K562 (cell line): ENCODE measurements around the gene CBX1. TPM values are rescaled to one million over a fixed set of nuclear protein-coding genes. Genes with fewer than 3 reads are reported as not detected.

Source experiments
- GATAD2A ChIP-seq: fragments of 450-650 bp; IDR thresholded peaks from 2 replicates; pipeline ENCODE4 v1.6.1; 2017
- GTF2F1 ChIP-seq: IDR thresholded peaks from 2 replicates; pipeline ENCODE4 v1.6.1; 2011; ENCODE audit warnings: low read depth, low read length, improper control_type of control experiment
- HEY1 ChIP-seq: fragments of 250-450 bp; sonication (Bioruptor Pico); IDR thresholded peaks from 2 replicates; pipeline ENCODE4 v1.5.0; 2020; ENCODE audit warnings: mild to moderate bottlenecking, moderate library complexity, borderline replicate concordance
- HNRNPUL1 ChIP-seq: fragments of 200-400 bp; formaldehyde crosslinking; IDR thresholded peaks from 2 replicates; pipeline ENCODE4 v1.6.1; 2017; ENCODE audit warnings: low read length
- ID3 ChIP-seq, 2 experiments: fragments of 250-450 bp in 1 of 2; fragments of 450-650 bp in 1 of 2; sonication (Bioruptor Pico) in 1 of 2; IDR thresholded peaks; 2 replicates each; pipeline versions ENCODE4 v1.6.1 to v1.8.0; 2016 to 2021; ENCODE audit warnings: mild to moderate bottlenecking in 2 of 2, moderate library complexity in 2 of 2, missing compliant biosample characterization in 1 of 2, missing genetic modification characterization in 1 of 2
- KLF1 ChIP-seq: fragments of 450-650 bp; IDR thresholded peaks from 2 replicates; pipeline ENCODE4 v1.6.1; 2016; ENCODE audit warnings: missing genetic modification characterization, missing compliant biosample characterization
- SRSF3 ChIP-seq: fragments of 200-400 bp; formaldehyde crosslinking; IDR thresholded peaks from 2 replicates; pipeline ENCODE4 v1.6.1; 2016; ENCODE audit warnings: mild to moderate bottlenecking, low read length, moderate library complexity; ENCODE audit not compliant: insufficient read depth
- XRCC5 ChIP-seq: fragments of 200-400 bp; formaldehyde crosslinking; IDR thresholded peaks from 2 replicates; pipeline ENCODE4 v1.6.1; 2017; ENCODE audit warnings: low read depth, mild to moderate bottlenecking, low read length
- ZBTB40 ChIP-seq, 2 experiments: fragments of 450-650 bp in 1 of 2; sonication (generic) in 1 of 2; formaldehyde crosslinking in 1 of 2; IDR thresholded peaks; 2 replicates each; pipeline versions ENCODE4 v1.7.1 to v1.9.0; 2016 to 2022; ENCODE audit warnings: inconsistent platforms in 1 of 2, mild to moderate bottlenecking in 1 of 2, missing genetic modification reagents in 1 of 2
- ZNF3 ChIP-seq: fragments of 250-450 bp; sonication (Bioruptor Pico); IDR thresholded peaks from 2 replicates; pipeline ENCODE4 v1.5.0; 2021; ENCODE audit warnings: mild to moderate bottlenecking, moderate library complexity
- ZNF76 ChIP-seq: fragments of 250-450 bp; sonication (Bioruptor Pico); IDR thresholded peaks from 2 replicates; pipeline ENCODE4 v1.4.0; 2020; ENCODE audit warnings: mild to moderate bottlenecking, moderate library complexity, borderline replicate concordance
- polyA plus RNA-seq, 8 experiments: library from polyadenylated mRNA; depleted of rRNA in 4 of 8; stranded (reverse) in 5 of 8; unstranded in 3 of 8; fragments of >200 nt; fragmentation: Nextera tagmentation in 2 of 8; fragmentation: Illumina TruSeq in 1 of 8; extraction: Ambion mirVana in 2 of 8; extraction: Trizol in 1 of 8; gene quantifications; 2 replicates each; pipeline versions ENCODE4 v1.2.1 to v1.2.3, GENCODE V29; 2011 to 2014; ENCODE audit warnings: inconsistent platforms in 1 of 8, missing spikeins in 1 of 8
- total RNA-seq, 7 experiments: library from RNA; depleted of rRNA in 6 of 7; stranded (reverse); fragments of >200 nt in 6 of 7; fragmentation: Illumina TruSeq in 2 of 7; extraction: Trizol in 2 of 7; gene quantifications; 2 replicates each; pipeline versions ENCODE4 v1.2.1 to v1.2.3, GENCODE V29; 2011 to 2021; ENCODE audit warnings: low replicate concordance in 1 of 7
- TF ChIP-seq, protein P1 (sequence below): sonication (generic); formaldehyde crosslinking; IDR thresholded peaks from 2 replicates; pipeline ENCODE4 v1.8.0; 2023; ENCODE audit warnings: mild to moderate bottlenecking, missing genetic modification reagents

Gene CBX1
- total and polyA plus RNA-seq, 9 of the 15 experiments (the other 6 are each of a cell fraction or from before 2014, with no cell fraction given), result 10.6 to 95.7 (median 52.7) TPM

DNA sequence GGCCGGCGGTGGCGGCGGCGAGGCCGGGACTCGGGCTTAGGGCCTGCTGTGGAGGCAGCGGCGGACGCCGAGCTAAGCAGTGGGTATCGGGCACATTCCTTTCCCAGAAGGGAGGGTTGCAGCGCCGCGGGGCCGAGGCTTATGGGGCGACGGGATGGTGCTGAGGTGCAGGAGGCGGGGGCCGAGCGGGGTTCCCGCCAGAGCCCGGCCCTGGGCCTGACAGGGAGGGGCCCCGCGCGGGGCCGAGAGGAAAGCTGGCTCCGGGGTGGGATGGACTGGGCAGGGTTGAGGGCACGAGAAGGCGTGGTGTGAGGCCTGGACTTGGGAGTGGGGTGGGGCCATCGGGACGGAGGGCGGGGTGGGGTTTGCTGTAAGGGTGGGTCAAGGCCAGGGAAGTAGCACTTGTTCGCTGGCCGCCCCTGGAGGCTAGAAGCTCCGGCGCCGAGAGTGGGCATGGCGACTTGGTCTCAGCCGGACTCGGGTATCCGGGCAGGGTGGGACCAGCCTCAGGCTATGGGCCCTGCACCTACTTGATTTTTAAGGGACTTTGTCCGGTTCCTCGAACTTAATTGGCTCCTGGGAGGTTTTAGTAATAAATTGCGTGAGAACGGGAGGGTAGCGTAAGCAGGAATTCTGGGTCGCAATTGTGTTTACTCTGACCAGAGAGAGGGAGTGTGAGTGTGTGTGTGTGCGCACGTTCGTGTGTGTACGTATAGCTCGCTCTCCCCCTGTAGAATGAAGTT lies 52.7 kb downstream of the CBX1 start (continued):
- TF ChIP-seq HNRNPUL1 (no peak), HEY1 (no peak), ZNF76 (CRISPR knock-in tag) (no peak), ID3 (CRISPR knock-in tag; IDR thresholded peaks at IDR 0.05) (no peak), ID3 (tag; IDR thresholded peaks at IDR 0.05) (no peak), GATAD2A (0 out of 2 replicates have a peak, but pooled peaks have one; percentile 51), SRSF3 (no peak), XRCC5 (no peak), GTF2F1 (no peak), ZNF3 (CRISPR knock-in tag) (no peak), ZBTB40 (IDR thresholded peaks at IDR 0.05) (no peak), ZBTB40 (CRISPR knock-in tag; IDR thresholded peaks at IDR 0.05) (no peak), KLF1 (no peak)
- TF ChIP-seq, protein P1, sequence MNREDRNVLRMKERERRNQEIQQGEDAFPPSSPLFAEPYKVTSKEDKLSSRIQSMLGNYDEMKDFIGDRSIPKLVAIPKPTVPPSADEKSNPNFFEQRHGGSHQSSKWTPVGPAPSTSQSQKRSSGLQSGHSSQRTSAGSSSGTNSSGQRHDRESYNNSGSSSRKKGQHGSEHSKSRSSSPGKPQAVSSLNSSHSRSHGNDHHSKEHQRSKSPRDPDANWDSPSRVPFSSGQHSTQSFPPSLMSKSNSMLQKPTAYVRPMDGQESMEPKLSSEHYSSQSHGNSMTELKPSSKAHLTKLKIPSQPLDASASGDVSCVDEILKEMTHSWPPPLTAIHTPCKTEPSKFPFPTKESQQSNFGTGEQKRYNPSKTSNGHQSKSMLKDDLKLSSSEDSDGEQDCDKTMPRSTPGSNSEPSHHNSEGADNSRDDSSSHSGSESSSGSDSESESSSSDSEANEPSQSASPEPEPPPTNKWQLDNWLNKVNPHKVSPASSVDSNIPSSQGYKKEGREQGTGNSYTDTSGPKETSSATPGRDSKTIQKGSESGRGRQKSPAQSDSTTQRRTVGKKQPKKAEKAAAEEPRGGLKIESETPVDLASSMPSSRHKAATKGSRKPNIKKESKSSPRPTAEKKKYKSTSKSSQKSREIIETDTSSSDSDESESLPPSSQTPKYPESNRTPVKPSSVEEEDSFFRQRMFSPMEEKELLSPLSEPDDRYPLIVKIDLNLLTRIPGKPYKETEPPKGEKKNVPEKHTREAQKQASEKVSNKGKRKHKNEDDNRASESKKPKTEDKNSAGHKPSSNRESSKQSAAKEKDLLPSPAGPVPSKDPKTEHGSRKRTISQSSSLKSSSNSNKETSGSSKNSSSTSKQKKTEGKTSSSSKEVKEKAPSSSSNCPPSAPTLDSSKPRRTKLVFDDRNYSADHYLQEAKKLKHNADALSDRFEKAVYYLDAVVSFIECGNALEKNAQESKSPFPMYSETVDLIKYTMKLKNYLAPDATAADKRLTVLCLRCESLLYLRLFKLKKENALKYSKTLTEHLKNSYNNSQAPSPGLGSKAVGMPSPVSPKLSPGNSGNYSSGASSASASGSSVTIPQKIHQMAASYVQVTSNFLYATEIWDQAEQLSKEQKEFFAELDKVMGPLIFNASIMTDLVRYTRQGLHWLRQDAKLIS, result 0 out of 2 replicates have a peak, but pooled peaks have one; percentile 74
